Transverse colon (tissue), 4 donors: Measurements from ENCODE around the gene THADA. TPM values are rescaled to one million over a fixed set of nuclear protein-coding genes. Genes with fewer than 3 reads are reported as not detected.

Experiments used
- DNase-seq: peaks from one replicate; pipeline ENCODE4 v3.0.0-alpha.2; 2019
- H3K27ac ChIP-seq, 4 donors: fragments of 200-600 bp; sonication (generic); 2 replicates each; pipeline ENCODE4 v1.5.1; 2016 to 2018; ENCODE audit warnings: inconsistent platforms in 4 of 4
- H3K27me3 ChIP-seq: fragments of 200-600 bp; sonication (generic); 2 replicates; pipeline ENCODE4 v1.5.1; 2017; ENCODE audit warnings: inconsistent platforms
- H3K36me3 ChIP-seq, 4 donors: fragments of 200-600 bp; sonication (generic); 2 replicates each; pipeline ENCODE4 v1.5.1; 2017 to 2019; ENCODE audit warnings: inconsistent platforms in 4 of 4
- H3K4me1 ChIP-seq, 4 donors: fragments of 200-600 bp; sonication (generic); 2 replicates each; pipeline ENCODE4 v1.5.1; 2017 to 2020; ENCODE audit warnings: inconsistent platforms in 4 of 4
- H3K4me3 ChIP-seq, 4 donors: fragments of 200-600 bp; sonication (generic); 1 replicate in 1 of 4; 2 replicates in 3 of 4; pipeline versions ENCODE4 v1.5.1 to v1.6.1; 2017 to 2019; ENCODE audit warnings: inconsistent platforms in 4 of 4
- H3K9me3 ChIP-seq, 2 donors: fragments of 200-600 bp; sonication (generic); 2 replicates each; pipeline ENCODE4 v1.5.1; 2017 to 2019; ENCODE audit warnings: inconsistent platforms in 2 of 2
- EP300 ChIP-seq: sonication (generic); formaldehyde crosslinking; IDR thresholded peaks from one replicate; pipeline ENCODE4 v1.6.1; 2017; ENCODE audit warnings: antibody characterized with exemption, low read depth
- POLR2A ChIP-seq: fragments of 450-650 bp; IDR thresholded peaks from one replicate; pipeline ENCODE4 v1.6.1; 2016; ENCODE audit warnings: antibody characterized with exemption, mild to moderate bottlenecking, moderate library complexity
- POLR2AphosphoS5 ChIP-seq, 3 donors: sonication (generic); formaldehyde crosslinking; IDR thresholded peaks; one replicate each; pipeline ENCODE4 v1.6.1; 2016; ENCODE audit warnings: antibody characterized with exemption in 3 of 3
- WGBS, 2 donors: methylation state at CpG; one replicate each; pipeline ENCODE4 v1.1.5; 2018; ENCODE audit warnings: low coverage in 1 of 2; 5-methylcytosine and 5-hydroxymethylcytosine counted together
- in situ Hi-C, 4 donors: fragments of 200-750 bp; cut with MboI; loops; one replicate each; pipeline versions ENCODE4 v1.15.0 to v1.15.1; 2017; ENCODE audit warnings: low sequenced_read_pairs in 3 of 4, low pct_ligation_motif_present in 1 of 4, low pct_unique_long_range_greater_than_20kb in 1 of 4
- intact Hi-C: fragments of 100-400 bp; cut with DNase I; formaldehyde crosslinking; loops from one replicate; pipeline ENCODE4 v1.15.1; 2023; ENCODE audit warnings: low total_unique reads
- total RNA-seq, 4 donors: library from RNA; depleted of rRNA; stranded (reverse); fragments of >200 nt; gene quantifications; one replicate each; pipeline ENCODE4 v1.1.0, GENCODE V29; 2016
- TF ChIP-seq, protein P1 (sequence below), 5 experiments: fragments of 200-600 bp in 3 of 5; fragments of 450-650 bp in 2 of 5; sonication (generic) in 3 of 5; IDR thresholded peaks; 1 replicate in 2 of 5; 2 replicates in 3 of 5; pipeline ENCODE4 v1.5.1; 2016 to 2017; ENCODE audit warnings: antibody characterized with exemption in 5 of 5, inconsistent platforms in 3 of 5, mild to moderate bottlenecking in 2 of 5, moderate library complexity in 1 of 5

The THADA gene
- total RNA-seq, 4 donors from 2014 or later: 21.7 to 78.6 (median 28.1) TPM

DNA sequence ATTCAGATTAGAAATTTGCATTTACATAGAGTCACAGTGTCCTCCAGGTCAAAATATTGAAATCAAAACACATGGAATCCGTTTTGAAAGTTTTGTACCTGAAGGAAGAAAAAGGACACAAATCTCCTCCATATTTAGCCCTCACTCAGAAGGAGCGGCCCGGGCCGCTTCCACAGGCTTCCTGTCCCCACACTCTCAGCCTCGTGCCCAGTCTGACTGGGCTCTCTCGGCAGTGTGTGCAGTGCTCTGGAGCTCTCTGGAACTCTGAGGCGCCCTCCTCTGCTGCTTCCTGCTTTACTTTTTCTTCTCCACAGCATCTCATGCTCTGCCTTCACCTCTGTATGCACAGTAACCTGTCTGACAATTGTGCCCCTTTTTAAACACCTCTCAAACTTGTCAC, 347.2 kb downstream of the THADA start:
- DNase-seq: no peak
- TF ChIP-seq POLR2A (no peak), EP300 (no peak)
- no peak overlapping the region for H3K4me3 ChIP-seq
- no peaks in the 10 kb centered on the region for H3K27me3 ChIP-seq
- intact Hi-C loops (loop anchor here (10.0 kb wide), 1 partner anchor 146 kb away; no protein-coding TSS in a partner anchor), in situ Hi-C loops (loop anchor here in 2 of 4 donors (25.0 kb wide), 1 partner anchor 411 kb away; no protein-coding TSS in a partner anchor)
- no peaks in the 10 kb centered on the region for H3K9me3 ChIP-seq
- no peak overlapping the region for H3K27ac ChIP-seq
- 92 to 100% methylated on average over 1 to 7 of the region's 7 CpGs for WGBS, 2 donors
- H3K4me1 ChIP-seq: peaks cover 0 to 17% (median 6%) of the 10 kb centered on the region in 4 donors
- no peaks in the 10 kb centered on the region for H3K36me3 ChIP-seq

DNA sequence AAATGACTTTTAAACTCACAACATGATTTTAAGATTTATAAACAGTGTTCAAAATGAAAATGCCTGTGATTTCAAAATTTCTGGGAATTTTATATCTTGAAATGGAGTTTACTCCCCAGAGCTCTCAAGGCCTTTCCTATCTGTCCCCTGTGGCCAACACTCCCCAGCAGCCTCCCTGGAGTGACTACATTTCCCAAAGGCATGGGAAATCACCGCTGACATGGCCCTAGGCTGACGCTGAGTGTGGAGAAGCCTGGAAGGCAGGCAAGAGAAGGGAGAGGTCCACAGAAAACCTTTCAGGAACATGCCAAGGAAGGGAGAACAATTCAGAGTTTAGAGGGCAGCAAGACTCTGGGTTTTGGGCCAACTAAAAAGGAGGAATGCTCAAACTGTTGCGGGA, 349.2 kb downstream of the THADA start:
- WGBS, 2 donors: 96 to 100% methylated on average over 1 to 3 of the region's 3 CpGs
- TF ChIP-seq, protein P1, sequence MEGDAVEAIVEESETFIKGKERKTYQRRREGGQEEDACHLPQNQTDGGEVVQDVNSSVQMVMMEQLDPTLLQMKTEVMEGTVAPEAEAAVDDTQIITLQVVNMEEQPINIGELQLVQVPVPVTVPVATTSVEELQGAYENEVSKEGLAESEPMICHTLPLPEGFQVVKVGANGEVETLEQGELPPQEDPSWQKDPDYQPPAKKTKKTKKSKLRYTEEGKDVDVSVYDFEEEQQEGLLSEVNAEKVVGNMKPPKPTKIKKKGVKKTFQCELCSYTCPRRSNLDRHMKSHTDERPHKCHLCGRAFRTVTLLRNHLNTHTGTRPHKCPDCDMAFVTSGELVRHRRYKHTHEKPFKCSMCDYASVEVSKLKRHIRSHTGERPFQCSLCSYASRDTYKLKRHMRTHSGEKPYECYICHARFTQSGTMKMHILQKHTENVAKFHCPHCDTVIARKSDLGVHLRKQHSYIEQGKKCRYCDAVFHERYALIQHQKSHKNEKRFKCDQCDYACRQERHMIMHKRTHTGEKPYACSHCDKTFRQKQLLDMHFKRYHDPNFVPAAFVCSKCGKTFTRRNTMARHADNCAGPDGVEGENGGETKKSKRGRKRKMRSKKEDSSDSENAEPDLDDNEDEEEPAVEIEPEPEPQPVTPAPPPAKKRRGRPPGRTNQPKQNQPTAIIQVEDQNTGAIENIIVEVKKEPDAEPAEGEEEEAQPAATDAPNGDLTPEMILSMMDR (IDR thresholded peaks at IDR 0.05): no peak
- TF ChIP-seq EP300 (no peak), POLR2A (no peak), POLR2AphosphoS5 (IDR thresholded peaks at IDR 0.05) (no peak)
- intact Hi-C loops: loop anchor here (10.0 kb wide), 1 partner anchor 148 kb away; no protein-coding TSS in a partner anchor

DNA sequence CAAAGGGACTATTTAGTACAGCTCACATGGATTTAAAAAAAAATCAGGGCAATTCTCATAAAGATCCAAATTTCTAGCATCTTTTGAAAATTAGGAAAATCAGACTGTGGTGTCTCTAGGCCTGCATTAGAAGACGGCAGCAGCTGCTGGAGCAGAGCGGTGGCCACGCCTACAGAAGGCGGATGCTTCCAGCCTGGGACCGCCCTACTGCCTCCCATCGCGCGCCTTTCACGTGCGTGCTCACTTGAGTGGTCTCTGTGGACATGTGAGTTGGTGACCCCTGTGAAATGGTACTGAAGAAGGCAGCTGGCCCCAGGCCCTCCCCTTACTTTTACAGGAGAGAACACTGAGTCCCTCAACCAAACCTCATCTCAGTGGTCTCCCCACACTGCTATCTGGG, 354.3 kb downstream of the THADA start:
- Histone ChIP-seq H3K4me3 (no peak overlapping the region), H3K36me3 (no peaks in the 10 kb centered on the region), H3K4me1 (peaks cover 0 to 3% (median 0%) of the 10 kb centered on the region in 4 donors), H3K27ac (no peak overlapping the region), H3K27me3 (no peaks in the 10 kb centered on the region), H3K9me3 (no peaks in the 10 kb centered on the region)
- WGBS, 2 donors: 99% methylated on average over 10 of the region's 10 CpGs; no CpG with 5 or more reads in 1 of the 2 donors
- TF ChIP-seq EP300: no peak
- TF ChIP-seq, protein P1 (IDR thresholded peaks at IDR 0.05): no peak
- no peak for DNase-seq
- intact Hi-C loops: loop anchor here (10.0 kb wide), 1 partner anchor 153 kb away; no protein-coding TSS in a partner anchor
- in situ Hi-C loops: loop anchor here in 2 of 4 donors (25.0 kb wide), 1 partner anchor 404 kb away; no protein-coding TSS in a partner anchor

More for the DNA sequence above, 349.2 kb downstream of the THADA start:
- Histone ChIP-seq H3K4me3 (no peak overlapping the region), H3K36me3 (no peaks in the 10 kb centered on the region), H3K27ac (no peak overlapping the region), H3K9me3 (no peaks in the 10 kb centered on the region), H3K4me1 (peaks cover 0 to 14% (median 6%) of the 10 kb centered on the region in 4 donors), H3K27me3 (no peaks in the 10 kb centered on the region)
- in situ Hi-C loops: loop anchor here in 2 of 4 donors (25.0 kb wide), 1 partner anchor 409 kb away; no protein-coding TSS in a partner anchor
- DNase-seq: no peak

DNA sequence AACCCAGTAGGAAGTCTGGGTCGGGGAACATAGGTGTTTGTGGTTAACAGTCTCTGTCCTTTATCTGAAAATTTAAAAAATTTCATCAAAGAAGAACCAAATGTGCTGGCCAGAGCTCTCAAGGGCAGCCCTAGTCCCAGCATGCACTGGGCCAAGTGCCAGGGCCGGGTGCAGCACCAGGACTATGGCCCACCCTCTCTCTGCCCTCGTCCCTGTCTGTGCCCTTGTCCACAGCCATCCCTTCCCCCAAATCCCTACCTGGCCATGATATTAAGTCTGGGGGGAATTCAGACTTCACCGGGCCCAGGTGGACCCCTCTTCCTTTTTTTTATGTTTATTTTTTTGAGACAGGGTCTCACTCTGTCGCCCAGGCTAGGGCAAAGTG, 355.1 kb downstream of the THADA start:
- no peaks in the 10 kb centered on the region for H3K36me3 ChIP-seq
- H3K27ac ChIP-seq: peak overlapping the region; percentile 19 to 65 (median 44)
- no peaks in the 10 kb centered on the region for H3K27me3 ChIP-seq
- peaks cover 0 to 3% (median 0%) of the 10 kb centered on the region in 4 donors for H3K4me1 ChIP-seq
- WGBS, 2 donors: 71 to 83% methylated on average over 3 to 5 of the region's 5 CpGs
- TF ChIP-seq POLR2A (no peak), POLR2AphosphoS5 (IDR thresholded peaks at IDR 0.05) (no peak), EP300 (no peak)
- TF ChIP-seq, protein P1 (IDR thresholded peaks at IDR 0.05): no peak
- no peaks in the 10 kb centered on the region for H3K9me3 ChIP-seq
- no peak for DNase-seq
- H3K4me3 ChIP-seq: no peak overlapping the region
- in situ Hi-C loops: loop anchor here in 2 of 4 donors (25.0 kb wide), 1 partner anchor 403 kb away; no protein-coding TSS in a partner anchor
- intact Hi-C loops: loop anchor here (10.0 kb wide), 1 partner anchor 154 kb away; no protein-coding TSS in a partner anchor
